T-helper 1 cell (primary cell): ENCODE measurements around the gene FGFBP2.
A peak's percentile ranks its signal among the peaks of the same experiment; 100 is the strongest.

Experiments used
- DNase-seq, 5 donors: peaks; one replicate each; pipeline ENCODE4 v3.0.0-alpha.2; 2012 to 2020
- total RNA-seq, 4 donors: gene quantifications; one replicate each; lab custom pipeline; 2026; lab: John Stamatoyannopoulos, UW

Gene FGFBP2, protein sequence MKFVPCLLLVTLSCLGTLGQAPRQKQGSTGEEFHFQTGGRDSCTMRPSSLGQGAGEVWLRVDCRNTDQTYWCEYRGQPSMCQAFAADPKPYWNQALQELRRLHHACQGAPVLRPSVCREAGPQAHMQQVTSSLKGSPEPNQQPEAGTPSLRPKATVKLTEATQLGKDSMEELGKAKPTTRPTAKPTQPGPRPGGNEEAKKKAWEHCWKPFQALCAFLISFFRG
- 0.27 to 0.76 (median 0.33) reads per million in 4 donors for total RNA-seq

DNA sequence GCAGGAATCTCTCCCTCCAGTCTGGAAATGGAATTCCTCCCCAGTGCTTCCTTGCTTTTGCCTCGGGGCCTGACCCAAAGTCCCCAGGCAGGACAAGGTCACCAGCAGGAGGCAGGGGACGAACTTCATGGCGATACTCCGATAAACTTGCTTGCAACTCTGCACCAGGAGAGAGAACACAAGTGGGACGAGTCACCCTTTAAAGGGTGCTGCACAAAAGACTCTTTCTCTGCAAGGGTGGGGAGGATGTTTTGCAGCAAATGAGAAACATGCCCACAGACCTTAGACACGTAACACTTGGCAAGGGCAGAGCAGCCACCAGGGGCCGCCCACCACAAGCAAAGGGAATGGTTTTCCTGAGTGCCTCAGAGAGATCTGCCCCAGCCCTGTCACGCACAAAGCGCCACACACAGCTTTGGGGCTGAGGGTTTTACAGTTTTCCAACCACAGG lies at the start of gene FGFBP2:
Gene FGFBP2 (minus strand): TSS at position 175 of the 451 bp plus-strand sequence. CDS start 46 bp downstream, at position 129.
- DNase-seq = peak in 1 of 5 donors; percentile 36

DNA sequence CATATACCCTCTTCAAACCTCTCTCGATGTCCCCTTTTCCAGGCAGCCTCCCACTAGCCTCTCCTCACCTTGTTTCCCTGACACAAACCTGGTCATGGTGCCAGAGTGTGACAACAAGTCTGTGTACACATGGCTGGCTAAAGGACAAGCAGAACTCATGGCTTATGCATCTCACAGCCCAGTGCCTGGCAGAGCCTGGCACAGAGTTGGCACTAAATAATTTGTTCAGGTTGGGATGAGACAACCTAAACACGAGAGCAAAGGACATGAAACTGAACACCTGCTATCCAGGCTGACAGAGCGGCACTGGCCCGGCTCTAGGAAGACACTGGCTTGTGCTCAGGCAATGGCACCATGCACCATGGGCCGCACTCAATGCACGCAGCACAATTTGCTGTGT lies 48.2 kb upstream of the FGFBP2 start:
- no peak for DNase-seq

DNA sequence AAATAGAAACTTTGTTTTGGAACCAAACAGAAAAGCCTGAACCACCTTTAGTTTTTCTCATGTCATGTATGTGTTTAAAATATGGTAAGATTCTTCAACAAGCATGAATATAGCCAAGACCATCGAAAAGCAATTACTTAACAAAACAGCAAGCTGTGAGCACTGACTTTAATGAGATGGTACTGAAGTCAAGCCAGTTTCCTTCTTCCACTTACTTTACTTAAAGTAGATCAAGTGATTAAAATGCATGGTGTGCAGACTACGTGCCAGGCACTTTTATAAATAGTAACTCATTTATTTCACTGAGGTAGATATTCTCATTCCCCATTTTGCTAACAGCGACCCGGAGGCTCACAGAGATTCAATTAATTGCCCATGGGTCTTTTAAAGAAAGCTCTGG lies 46.2 kb upstream of the FGFBP2 start:
- DNase-seq = no peak

DNA sequence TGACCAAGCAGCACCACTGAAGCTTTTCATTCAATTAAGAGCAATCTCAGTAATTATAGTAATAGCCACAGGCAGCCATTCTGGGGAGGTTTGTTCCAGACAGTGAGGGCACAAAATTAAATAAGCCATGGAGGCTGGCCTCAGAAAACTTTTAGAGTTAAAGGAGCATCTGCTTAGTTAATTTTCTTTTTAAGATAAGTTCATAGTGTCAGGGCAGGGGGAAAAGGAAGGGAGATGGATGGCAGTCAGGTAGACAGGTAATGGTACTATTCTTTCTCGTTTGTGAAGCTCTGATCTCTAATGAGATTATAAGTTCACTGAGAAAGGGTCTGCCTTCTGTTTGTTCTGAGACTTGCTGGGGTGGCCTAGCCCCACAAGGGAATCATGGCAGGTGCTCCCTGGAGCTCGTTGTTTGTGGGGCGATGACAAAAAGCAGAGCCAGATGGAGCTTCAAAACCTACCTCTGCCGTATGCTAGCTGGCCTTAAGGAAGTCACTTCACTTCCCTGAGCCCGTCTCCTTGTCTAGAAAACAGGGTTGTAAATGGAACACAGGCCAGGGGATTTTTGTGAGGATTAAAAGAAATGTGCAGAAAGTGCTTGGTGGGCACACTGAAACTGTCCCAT lies 44.6 kb upstream of the FGFBP2 start:
- no peak for DNase-seq

DNA sequence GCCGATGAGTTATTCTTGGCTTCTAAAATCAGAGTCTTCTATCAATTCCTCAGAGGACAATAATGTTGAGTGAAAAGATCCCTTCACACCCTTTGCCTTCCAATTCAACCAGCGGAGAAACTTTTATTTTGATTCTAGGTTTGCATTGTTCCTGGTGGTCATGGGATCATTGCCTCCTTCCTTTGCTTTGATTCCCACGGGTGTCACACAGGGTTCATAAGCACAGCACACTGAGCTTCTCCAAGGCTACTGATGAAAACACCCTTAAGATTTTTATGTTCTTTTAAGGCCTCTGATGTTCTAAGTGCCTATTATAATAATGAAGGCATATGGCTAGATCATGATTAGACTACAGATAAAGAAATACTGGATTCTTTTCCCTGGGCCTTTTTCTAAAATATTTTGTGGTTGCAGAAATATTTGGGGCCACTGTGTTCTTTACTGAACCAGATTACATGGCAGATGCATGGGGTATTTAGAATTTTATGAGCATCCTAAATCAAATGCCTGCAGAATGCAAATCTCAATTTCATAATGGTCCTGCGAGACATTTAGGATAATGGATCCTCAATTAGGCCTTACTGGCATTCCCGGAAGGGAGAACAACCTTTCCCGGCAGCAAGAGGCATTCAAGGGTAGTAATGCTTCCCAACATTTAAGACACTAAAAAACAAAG lies 43.9 kb upstream of the FGFBP2 start:
- DNase-seq = no peak

DNA sequence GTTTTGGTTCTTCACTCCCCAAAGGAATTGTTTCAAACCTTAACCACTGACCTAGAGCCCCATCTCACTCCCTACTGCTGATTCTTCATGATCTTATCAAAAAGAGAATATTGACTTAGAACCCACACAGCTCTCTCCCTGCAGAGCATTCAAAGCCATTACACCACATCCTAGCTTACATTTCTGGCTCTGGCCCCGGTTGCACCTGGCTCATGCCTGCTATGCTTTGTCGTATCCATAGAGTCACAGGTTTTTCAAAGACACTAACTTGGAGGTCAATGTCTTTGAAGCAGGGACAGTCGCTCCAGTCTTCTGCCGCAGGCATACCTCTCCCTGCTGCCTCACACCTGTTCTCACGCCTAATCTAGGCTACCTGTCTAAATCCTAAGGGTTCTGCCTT lies 42.7 kb upstream of the FGFBP2 start:
- no peak for DNase-seq

DNA sequence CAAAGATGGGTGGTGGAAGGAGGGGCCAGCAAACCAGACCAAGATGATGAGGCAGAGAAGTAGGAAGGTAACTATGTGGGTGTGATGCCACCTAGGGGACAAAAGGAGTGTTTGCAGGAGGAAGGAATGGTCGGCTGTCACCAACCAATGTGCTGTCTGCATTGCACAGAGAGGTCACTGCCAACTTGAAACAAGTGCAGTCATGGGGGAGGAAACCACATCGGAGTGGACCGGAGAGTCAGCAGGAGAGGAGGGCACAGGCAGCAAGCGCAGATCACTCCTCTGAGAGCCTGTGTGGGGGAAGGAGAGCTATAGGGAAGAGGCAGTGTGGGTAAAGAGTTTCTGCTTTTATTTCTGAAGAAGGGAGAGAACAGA lies 38.5 kb upstream of the FGFBP2 start:
- DNase-seq = peak in 4 of 5 donors; percentile 4 to 46 (median 20)

DNA sequence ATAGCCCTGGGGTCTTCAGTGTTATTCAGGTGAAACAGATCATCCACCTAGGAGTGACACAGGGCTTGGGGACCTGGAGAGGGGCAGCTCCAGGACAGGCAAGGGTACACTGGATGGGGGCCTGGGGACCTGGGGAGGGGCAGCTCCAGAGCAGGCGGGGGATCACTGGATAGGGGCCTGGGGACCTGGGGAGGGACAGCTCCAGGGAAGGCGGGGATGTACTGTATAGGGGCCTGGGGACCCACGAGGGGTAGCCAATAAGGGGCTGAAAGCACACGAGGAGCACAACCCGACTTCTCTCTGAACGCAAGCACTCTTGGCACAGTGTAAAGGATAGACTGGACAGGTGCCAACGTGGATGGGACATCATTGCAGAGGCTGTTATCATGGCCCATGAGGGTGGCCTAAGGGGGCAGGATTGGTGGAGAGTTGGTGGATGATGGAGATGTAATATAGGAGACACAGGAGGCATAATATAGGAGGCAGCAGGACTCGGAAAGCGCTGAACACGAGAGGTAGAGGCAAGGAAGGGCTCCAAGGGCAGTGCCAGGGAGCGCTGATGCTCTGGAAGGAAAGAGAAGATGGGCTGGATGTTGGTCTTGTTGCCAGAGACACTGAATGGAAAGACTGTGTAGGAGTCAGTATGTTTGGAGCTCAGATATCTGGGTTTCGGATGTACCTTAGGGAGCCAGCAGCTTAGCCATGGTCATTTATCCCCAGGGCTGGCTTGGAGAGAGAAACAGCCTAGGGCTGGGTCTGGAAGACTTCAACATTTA lies 37.9 kb upstream of the FGFBP2 start:
- DNase-seq = no peak

DNA sequence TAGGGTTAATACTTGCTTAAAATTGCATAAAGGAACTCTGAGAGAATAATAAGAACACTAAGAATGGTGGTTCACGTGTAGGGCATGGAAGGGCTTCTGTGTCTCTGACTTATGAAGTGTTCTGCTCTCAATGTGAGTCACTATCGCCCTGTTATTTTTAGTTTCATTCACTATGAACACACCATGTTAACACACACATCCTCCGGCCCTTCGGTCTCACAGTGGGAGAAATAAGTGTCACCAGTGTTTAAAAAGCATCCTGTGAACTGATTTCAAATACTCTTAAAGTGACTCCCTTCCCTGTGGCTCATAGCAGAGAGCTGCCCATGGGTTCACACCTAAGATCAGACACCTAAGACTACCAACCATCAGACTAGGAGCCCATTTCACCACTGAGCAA lies 33.8 kb upstream of the FGFBP2 start:
- DNase-seq = no peak

DNA sequence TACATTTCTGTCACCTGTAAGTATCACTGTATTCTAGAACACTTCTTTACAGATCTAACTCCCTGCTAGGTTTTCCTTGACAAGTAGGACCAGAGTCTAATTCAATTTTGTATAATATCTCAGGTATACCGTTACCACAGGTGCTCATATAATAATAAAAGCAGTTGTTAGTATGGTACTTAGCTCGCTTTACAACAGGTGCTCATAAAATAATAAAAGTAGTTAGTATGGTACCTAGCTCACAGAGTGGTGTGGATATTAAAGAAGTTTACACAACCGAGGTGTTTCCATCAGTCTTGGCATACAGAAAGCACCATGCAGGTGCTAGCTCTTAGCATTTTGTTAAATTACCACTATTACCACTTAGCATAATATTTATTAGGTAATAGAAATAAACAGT lies 32.9 kb upstream of the FGFBP2 start:
- DNase-seq = no peak

DNA sequence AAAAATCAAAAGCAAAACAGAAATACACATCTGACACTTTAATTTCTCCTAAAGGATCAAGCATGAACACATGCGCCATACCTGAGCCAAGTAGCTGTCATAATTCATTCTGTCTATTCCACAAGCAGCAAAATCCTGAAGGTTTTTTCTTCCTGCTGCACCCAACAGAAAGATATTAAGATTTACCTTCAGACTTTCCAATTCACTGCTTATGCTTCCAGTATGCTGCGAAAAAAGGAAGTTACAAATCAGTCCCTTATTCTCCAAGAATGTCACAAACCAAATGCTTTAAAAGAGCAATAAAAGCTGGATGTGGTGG lies 29.2 kb upstream of the FGFBP2 start:
- DNase-seq = no peak

DNA sequence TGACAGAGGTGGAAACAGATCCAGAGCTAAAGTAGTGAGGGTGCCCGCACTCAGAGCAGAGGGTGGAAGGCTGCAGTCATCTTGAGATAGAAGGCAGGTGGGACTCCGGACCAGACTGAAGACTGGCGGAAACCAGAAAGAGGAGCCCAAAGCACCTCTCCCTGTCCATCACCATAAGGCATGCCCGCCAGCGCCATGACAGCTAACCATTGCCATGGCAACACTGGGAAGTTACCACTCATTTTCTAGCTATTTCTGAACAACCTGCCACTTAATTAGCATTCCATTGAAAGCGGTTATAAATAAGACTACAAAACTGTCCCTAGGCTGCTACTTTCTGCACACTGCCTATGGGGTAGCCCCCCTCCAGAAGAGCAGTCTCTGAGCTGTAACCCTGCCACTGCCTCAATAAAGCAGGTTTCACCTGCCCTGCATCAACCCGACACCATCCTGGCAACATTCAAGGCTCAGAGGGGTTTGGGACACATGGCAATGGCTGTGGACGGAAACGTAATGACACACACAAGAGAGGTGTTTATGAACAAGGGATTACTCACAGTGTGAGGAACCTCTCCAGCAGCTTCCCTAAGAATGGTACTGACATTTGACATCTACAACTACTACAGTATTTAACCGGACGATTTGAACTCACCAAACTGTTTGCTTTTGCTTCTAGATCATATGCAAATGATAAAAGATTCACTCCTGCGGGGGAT lies 27.8 kb upstream of the FGFBP2 start:
- no peak for DNase-seq

DNA sequence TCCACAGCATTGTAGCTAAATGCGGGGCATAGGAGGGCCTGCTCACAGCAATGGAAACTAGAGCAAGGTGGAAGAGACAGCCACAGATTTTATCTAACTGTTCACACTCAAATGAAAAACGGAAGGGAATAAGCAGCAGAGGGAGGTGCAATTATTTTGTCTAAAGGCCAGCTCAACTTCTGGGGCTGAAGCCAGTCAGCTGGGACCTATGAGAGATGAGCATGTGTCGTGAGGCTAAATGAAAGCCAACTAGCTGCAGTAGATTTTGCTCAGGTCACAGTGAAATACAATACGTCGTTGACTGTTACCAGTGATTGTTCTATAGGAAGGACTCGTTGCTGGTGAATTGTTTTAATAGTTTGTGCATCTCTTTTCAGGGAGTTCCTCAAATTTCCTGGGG lies 26.4 kb upstream of the FGFBP2 start:
- no peak for DNase-seq

DNA sequence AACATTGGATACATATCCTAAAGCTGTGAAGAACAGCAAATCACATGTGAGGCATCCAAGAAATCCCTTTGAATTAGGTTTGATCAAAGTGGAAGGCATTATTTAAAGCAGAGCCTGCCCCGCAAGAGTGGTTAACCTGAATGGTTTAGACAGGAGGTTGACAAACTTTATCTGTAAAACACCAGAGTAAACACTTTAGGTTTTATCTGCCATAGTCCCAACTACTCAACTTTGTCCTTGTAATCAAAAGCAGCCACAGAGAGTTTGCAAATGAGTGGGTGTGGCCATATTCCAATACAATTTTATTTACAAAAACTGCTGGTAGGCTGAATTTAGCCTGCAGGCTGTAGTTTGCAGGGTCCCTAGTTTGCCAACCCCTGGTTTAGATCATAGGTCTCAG lies 25.2 kb upstream of the FGFBP2 start:
- no peak for DNase-seq

DNA sequence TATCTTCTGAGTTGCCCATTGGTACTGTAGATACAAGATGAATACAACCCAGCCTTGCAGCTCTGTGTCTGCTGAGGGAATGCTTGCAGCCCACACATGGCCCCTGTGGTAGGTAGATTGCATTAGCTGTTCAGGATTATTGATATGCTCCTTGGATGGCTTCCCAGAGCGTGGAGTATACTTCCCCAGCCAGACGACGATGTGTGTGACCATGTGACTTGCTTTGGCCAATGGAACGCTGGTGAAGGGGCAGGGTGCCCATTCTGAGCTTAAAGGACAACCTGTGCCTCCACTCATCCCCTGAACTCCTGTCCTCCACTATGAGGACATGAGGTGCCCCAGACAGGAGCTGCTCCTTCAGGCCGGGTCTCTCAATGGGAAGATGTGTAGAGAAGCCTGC lies 23.9 kb upstream of the FGFBP2 start:
- no peak for DNase-seq

DNA sequence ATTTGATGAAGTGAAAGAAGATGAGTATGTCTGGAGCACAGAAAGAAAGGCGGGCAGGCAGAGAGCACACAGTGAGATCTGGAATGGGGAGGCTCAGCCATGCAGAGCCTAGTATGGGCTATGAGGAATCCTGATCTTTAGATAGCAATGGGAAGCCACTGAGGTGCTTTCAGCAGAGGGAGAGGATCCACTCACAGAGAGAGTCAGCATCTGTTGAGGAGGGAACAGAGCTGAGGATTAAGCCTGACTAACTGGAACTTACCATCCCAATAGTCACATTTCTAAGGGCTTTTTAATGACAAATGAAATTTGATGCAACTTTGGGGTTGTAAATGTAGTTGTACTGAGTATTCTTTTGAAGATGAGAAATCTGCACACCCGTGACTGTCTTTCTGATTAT lies 20.6 kb upstream of the FGFBP2 start:
- DNase-seq = no peak

DNA sequence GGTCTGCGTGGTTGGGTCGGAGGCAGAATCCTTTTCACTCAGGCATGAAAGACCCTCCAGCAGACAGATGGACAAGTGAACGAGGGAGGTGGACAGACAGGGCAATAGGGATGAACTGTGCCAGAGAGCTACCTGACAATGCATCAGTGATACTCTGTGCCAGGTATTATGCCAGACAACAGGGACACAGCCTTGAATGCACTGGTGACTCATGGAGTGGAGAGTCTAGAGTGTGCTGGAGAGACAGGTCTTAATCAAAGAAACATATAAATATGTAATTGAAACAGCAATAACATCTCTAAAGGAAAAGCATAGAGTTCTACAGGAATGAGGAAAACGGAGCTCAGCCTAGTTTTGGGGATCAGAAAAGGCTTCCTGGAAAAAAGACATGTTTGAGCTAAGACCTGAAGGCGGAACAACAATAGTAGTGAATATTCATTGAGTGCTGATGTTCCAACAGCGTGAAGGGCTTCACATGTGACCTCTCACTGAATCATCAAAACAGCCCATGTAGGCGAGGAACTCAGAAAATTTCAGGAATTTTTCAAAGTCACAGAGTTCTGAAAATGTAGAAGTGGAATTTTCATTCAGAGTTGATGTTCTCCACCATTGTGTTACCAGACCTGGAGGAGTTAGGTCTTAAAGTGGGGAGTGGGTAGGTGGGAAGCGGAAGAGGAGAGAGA lies 20.0 kb upstream of the FGFBP2 start:
- no peak for DNase-seq

DNA sequence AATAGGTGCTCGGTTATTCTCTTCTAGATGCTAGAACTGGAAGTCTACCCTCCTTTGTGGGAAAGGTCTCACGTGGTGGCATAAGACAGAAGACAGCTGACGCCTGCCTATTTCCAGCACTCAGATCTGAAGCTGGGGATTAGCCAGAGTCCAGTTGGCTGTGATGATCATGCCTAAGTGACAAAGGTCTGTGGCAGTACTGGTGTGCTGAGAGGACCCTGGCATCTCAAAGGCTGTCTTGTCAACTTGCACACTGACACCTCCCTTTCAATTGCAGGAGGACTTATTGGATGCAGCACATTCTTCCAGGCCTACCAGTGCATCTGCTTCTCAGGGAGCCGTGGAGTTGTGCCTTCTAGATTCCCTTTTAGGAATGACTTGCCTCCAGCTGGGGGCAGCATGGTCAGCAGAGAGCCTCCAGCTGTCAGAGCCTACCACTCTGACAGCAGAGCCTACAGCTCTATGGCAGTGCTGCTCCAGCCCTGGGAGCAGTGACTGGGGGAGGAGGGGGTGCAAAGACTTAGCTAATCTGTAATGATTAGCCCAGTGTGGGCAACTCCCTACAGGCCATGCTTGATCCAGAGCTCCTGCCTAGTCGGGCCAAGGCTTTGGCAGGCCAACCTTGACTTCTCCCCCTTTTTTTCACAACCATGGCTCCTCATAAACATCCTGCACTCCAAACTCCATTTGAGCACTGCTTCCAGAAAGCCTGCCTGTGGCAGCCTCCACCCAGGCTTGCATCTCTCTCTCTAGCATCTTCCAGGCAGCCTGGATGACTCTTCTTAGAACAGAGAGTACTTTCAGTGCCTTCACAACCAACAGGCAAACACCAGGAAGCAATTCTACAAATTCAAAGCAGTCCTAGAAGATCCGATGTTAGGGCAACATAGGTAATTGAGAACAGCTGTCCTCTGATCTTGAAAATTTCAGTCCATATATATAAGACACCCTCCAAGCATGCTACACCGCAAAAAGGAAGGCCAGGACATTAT lies 13.8 kb upstream of the FGFBP2 start:
- DNase-seq = no peak

DNA sequence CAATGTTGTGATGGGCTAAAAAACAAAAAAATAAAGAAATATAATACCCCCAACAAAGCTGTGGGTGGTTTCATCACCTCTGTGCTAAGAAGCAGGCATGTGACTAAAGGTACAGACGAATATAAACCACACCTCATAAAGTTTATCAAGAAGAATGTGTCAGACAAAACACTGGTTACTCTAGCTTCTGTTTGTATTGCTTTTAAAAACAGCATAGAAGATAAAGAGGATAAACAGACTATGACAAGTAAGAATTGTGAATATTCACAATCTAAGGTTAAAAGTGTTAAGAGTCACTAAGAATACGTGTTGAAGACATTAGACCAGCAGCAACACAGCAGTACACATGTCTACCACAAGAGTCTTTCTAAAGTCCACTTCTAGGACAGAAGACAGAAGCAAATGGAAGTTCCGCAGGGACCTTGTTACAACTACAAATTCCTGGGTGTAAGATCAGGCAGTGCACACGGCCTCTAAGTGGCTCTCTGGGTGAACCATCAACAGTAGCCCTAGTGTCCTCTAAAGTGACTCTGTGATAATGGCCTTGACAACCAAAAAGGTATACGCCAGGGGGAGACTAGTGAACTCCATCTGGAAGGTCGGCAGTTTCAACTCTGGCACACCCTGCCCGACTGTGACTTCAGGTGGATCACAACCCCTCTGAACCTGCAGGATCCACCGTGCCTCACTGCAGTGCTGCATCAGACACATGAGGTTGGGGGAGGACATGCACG lies 8.3 kb upstream of the FGFBP2 start:
- DNase-seq = no peak
